Measurements from ENCODE around the gene OR10AD1. TPM values are rescaled to one million over a fixed set of nuclear protein-coding genes. Genes with fewer than 3 reads are reported as not detected.
A peak's percentile ranks its signal among the peaks of the same experiment; 100 is the strongest.

OR10AD1 gene
- total and polyA plus RNA-seq, 4 donors = not detected

- TF ChIP-seq CTCF (IDR thresholded peaks at IDR 0.05; ENCODE audit: low read depth, low read length, missing input control) (no peak), YY1 (IDR thresholded peaks at IDR 0.05) (no peak), HNF4G (IDR thresholded peaks at IDR 0.05) (no peak), HNF4A (conservative IDR thresholded peaks at IDR 0.05) (no peak)
- Histone ChIP-seq H3K9ac (ENCODE audit: low read depth in 1 of 2, low read length in 2 of 2) (no peak overlapping the region), H3K4me3 (ENCODE audit: low read depth in 1 of 3, low read length in 3 of 3) (no peak overlapping the region), H3K9me3 (ENCODE audit: control insufficient read depth in 4 of 4, low read length in 3 of 4) (peaks cover 2 to 5% (median 3%) of the 10 kb centered on the region in 4 donors), H3K36me3 (ENCODE audit: control insufficient read depth in 4 of 4, insufficient read depth in 3 of 4, low read depth in 1 of 4, low read length in 3 of 4) (peaks cover 0 to 2% (median 0%) of the 10 kb centered on the region in 4 donors), H3K4me1 (ENCODE audit: control insufficient read depth in 4 of 4, insufficient read depth in 4 of 4, low read length in 3 of 4) (peaks cover 0 to 12% (median 3%) of the 10 kb centered on the region in 4 donors), H3K27me3 (ENCODE audit: control insufficient read depth in 4 of 4, insufficient read depth in 4 of 4, low read length in 3 of 4) (no peaks in the 10 kb centered on the region), H3K27ac (ENCODE audit: low read depth in 1 of 2, low read length in 2 of 2) (peak overlapping the region; percentile 0 to 2)
- 68% methylated on average over 3 of the region's 3 CpGs for WGBS
- DNase-seq (ENCODE audit: low spot score) = no peak
Observed at GRCh38 chr12:48199774-48200221, 3.3 kb downstream of the OR10AD1 start.

- Histone ChIP-seq H3K27me3 (ENCODE audit: control insufficient read depth in 4 of 4, insufficient read depth in 4 of 4, low read length in 3 of 4) (no peaks in the 10 kb centered on the region), H3K9ac (ENCODE audit: low read depth in 1 of 2, low read length in 2 of 2) (peak overlapping the region; percentile 66 to 77), H3K4me1 (ENCODE audit: control insufficient read depth in 4 of 4, insufficient read depth in 4 of 4, low read length in 3 of 4) (peaks cover 0 to 12% (median 3%) of the 10 kb centered on the region in 4 donors), H3K36me3 (ENCODE audit: control insufficient read depth in 4 of 4, insufficient read depth in 3 of 4, low read depth in 1 of 4, low read length in 3 of 4) (no peaks in the 10 kb centered on the region), H3K4me3 (ENCODE audit: low read depth in 1 of 3, low read length in 3 of 3) (peak overlapping the region; percentile 48 to 78 (median 68)), H3K27ac (ENCODE audit: low read depth in 1 of 2, low read length in 2 of 2) (peak overlapping the region; percentile 87 to 93), H3K9me3 (ENCODE audit: control insufficient read depth in 4 of 4, low read length in 3 of 4) (peaks cover 0 to 5% (median 2%) of the 10 kb centered on the region in 4 donors)
- DNase-seq (ENCODE audit: low spot score) = no peak
- WGBS = 74% methylated on average over 10 of the region's 10 CpGs
- TF ChIP-seq RAD21 (IDR thresholded peaks at IDR 0.05) = no peak
Observed at GRCh38 chr12:48198985-48199384, 4.1 kb downstream of the OR10AD1 start.

- TF ChIP-seq RAD21 (IDR thresholded peaks at IDR 0.05) (no peak), JUND (IDR thresholded peaks at IDR 0.05) (no peak), MAX (IDR thresholded peaks at IDR 0.05) (no peak), SP1 (IDR thresholded peaks at IDR 0.05) (no peak), ATF3 (IDR thresholded peaks at IDR 0.05) (no peak), ZBTB33 (IDR thresholded peaks at IDR 0.05) (no peak), TAF1 (conservative IDR thresholded peaks at IDR 0.05) (no peak), GABPA (IDR thresholded peaks at IDR 0.05 in 1 of 2, conservative IDR thresholded peaks at IDR 0.05 in 1 of 2) (no peak), FOXA1 (IDR thresholded peaks at IDR 0.05) (no peak)
- H3K27ac ChIP-seq (ENCODE audit: low read depth in 1 of 2, low read length in 2 of 2) = peak overlapping the region; percentile 87 to 93
- H3K36me3 ChIP-seq (ENCODE audit: control insufficient read depth in 4 of 4, insufficient read depth in 3 of 4, low read depth in 1 of 4, low read length in 3 of 4) = no peaks in the 10 kb centered on the region
- H3K27me3 ChIP-seq (ENCODE audit: control insufficient read depth in 4 of 4, insufficient read depth in 4 of 4, low read length in 3 of 4) = no peaks in the 10 kb centered on the region
- peak overlapping the region; percentile 66 to 77 for H3K9ac ChIP-seq (ENCODE audit: low read depth in 1 of 2, low read length in 2 of 2)
- DNase-seq (ENCODE audit: low spot score) = no peak
- peak overlapping the region; percentile 48 to 78 (median 68) for H3K4me3 ChIP-seq (ENCODE audit: low read depth in 1 of 3, low read length in 3 of 3)
- H3K9me3 ChIP-seq (ENCODE audit: control insufficient read depth in 4 of 4, low read length in 3 of 4) = peaks cover 0 to 5% (median 0%) of the 10 kb centered on the region in 4 donors
- 24% methylated on average over 26 of the region's 26 CpGs for WGBS
- H3K4me1 ChIP-seq (ENCODE audit: control insufficient read depth in 4 of 4, insufficient read depth in 4 of 4, low read length in 3 of 4) = peaks cover 0 to 12% (median 3%) of the 10 kb centered on the region in 4 donors
Observed at GRCh38 chr12:48198672-48198971, 4.5 kb downstream of the OR10AD1 start.

All from liver (tissue), 9 donors.